Upper lobe of right lung (tissue), 1 donor: ENCODE results near the gene ABCC11. TPM values are rescaled to one million over a fixed set of nuclear protein-coding genes. Genes with fewer than 3 reads are reported as not detected.

Source experiments
- ATAC-seq: fragments of 200-7000 bp; cut with Tn5 transposase; one replicate; pipeline ENCODE4 v1.9.1; 2020; ENCODE audit warnings: mild to moderate bottlenecking, moderate library complexity
- DNase-seq: peaks from one replicate; pipeline ENCODE4 v3.0.0-alpha.2; 2020
- H3K27ac ChIP-seq: fragments of 200-600 bp; one replicate; pipeline ENCODE4 v1.8.0; 2022
- H3K27me3 ChIP-seq: fragments of 200-600 bp; one replicate; pipeline ENCODE4 v1.8.0; 2022; ENCODE audit warnings: mild to moderate bottlenecking
- H3K36me3 ChIP-seq: fragments of 200-600 bp; one replicate; pipeline ENCODE4 v1.8.0; 2022
- H3K4me1 ChIP-seq: fragments of 200-600 bp; one replicate; pipeline ENCODE4 v1.8.0; 2022
- H3K4me3 ChIP-seq: fragments of 200-600 bp; one replicate; pipeline ENCODE4 v1.8.0; 2022; ENCODE audit warnings: mild to moderate bottlenecking
- H3K9me3 ChIP-seq: fragments of 200-600 bp; one replicate; pipeline ENCODE4 v1.8.0; 2022
- intact Hi-C: fragments of 100-400 bp; cut with DNase I; formaldehyde crosslinking; loops from one replicate; pipeline ENCODE4 v1.11.0; 2022
- total RNA-seq: library from RNA; stranded (reverse); fragmentation: NEBNext Ultra II Directional; extraction: Animal tissue kit (Norgen Biotek cat#: 25700); gene quantifications from one replicate; pipeline ENCODE4 v1.2.1, GENCODE V29; 2021
- TF ChIP-seq, protein P1 (sequence below): fragments of 200-600 bp; IDR thresholded peaks from one replicate; pipeline ENCODE4 v1.8.0; 2022; ENCODE audit warnings: antibody characterized with exemption
- donor health status: DM: no; HTN: yes; CAD: no; lungs with severe emphysema.

ABCC11 gene
- total RNA-seq, 1 donor from 2014 or later: not detected

DNA sequence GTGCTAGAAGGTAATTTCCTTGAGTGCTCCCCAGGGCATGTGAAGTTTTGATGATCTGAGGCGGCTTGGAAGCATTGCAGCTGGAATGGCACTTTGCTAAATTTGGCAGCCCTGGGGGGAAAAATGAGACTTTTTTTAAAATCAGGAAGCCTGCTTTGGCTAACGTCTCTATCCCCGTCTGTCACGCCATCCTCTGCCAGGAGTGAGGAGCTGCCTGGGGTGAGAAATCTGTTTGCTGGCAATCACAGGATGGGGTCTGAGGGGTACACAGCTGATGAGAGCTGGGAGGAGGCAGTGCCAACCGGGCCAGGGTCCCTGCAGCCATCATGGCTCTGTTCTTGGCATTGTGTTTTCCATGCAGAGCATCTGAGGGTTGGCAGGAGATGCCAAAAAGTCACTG is 93.6 kb downstream of the ABCC11 start:
- DNase-seq (no peak), ATAC-seq (no peak)
- H3K9me3 ChIP-seq: no peaks in the 10 kb centered on the region
- no peaks in the 10 kb centered on the region for H3K36me3 ChIP-seq
- TF ChIP-seq, protein P1, sequence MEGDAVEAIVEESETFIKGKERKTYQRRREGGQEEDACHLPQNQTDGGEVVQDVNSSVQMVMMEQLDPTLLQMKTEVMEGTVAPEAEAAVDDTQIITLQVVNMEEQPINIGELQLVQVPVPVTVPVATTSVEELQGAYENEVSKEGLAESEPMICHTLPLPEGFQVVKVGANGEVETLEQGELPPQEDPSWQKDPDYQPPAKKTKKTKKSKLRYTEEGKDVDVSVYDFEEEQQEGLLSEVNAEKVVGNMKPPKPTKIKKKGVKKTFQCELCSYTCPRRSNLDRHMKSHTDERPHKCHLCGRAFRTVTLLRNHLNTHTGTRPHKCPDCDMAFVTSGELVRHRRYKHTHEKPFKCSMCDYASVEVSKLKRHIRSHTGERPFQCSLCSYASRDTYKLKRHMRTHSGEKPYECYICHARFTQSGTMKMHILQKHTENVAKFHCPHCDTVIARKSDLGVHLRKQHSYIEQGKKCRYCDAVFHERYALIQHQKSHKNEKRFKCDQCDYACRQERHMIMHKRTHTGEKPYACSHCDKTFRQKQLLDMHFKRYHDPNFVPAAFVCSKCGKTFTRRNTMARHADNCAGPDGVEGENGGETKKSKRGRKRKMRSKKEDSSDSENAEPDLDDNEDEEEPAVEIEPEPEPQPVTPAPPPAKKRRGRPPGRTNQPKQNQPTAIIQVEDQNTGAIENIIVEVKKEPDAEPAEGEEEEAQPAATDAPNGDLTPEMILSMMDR: no peak
- no peaks in the 10 kb centered on the region for H3K27me3 ChIP-seq
- intact Hi-C loops: no loop called here
- no peak overlapping the region for H3K4me3 ChIP-seq
- no peak overlapping the region for H3K27ac ChIP-seq
- peaks cover 8% of the 10 kb centered on the region for H3K4me1 ChIP-seq

DNA sequence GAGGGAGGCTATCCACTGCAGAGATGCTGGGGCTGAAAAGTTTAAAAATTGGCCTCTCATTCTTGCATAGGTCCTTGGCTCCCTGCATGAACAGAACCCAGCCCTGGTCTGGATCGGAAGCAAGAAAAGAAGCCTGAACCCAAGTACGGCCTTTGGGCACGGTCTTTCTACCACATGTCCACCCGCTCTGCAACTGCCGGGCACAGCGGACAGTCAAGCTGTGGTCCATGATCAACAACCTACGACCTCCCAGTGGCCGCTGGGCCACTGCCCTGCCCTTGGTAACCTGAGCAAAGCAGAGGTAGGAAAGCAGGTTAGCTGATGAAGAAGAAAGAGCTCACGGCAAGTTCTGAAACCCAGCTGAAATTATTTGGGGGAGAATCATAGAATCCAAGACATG is 95.1 kb downstream of the ABCC11 start:
- Histone ChIP-seq H3K4me1 (peaks cover 8% of the 10 kb centered on the region), H3K27ac (no peak overlapping the region), H3K9me3 (no peaks in the 10 kb centered on the region), H3K4me3 (no peak overlapping the region), H3K27me3 (no peaks in the 10 kb centered on the region), H3K36me3 (no peaks in the 10 kb centered on the region)
- DNase-seq: no peak
- ATAC-seq: no peak
- TF ChIP-seq, protein P1: no peak
- intact Hi-C loops: no loop called here

DNA sequence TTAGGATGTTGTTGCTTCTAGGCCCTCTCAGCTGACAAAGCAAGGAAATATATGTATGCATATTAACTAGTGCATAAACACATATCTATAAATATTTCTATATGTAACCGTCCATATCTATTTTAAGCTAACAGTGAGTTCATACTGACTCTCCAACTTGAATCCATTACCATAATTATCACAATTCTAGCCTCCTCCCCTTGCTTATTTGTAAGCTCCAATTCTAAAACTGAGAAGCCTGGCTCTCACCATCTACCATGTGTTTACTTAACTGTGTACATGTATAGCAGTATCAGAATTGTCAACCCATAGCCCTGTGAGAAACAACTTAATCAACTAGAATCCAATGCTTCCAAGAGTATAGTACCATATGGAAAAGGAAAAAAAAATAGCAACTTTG is 96.6 kb downstream of the ABCC11 start:
- H3K4me3 ChIP-seq: no peak overlapping the region
- no peaks in the 10 kb centered on the region for H3K27me3 ChIP-seq
- intact Hi-C loops: no loop called here
- no peaks in the 10 kb centered on the region for H3K9me3 ChIP-seq
- H3K36me3 ChIP-seq: no peaks in the 10 kb centered on the region
- ATAC-seq (no peak), DNase-seq (no peak)
- TF ChIP-seq, protein P1: no peak
- peaks cover 8% of the 10 kb centered on the region for H3K4me1 ChIP-seq
- H3K27ac ChIP-seq: no peak overlapping the region

GRCh38 chr16:48146710-48147109 is 100.6 kb downstream of the ABCC11 start:
- Histone ChIP-seq H3K27ac (no peak overlapping the region), H3K4me3 (no peak overlapping the region), H3K4me1 (no peaks in the 10 kb centered on the region), H3K9me3 (no peaks in the 10 kb centered on the region), H3K27me3 (no peaks in the 10 kb centered on the region), H3K36me3 (no peaks in the 10 kb centered on the region)
- ATAC-seq (no peak), DNase-seq (no peak)
- intact Hi-C loops: no loop called here
- TF ChIP-seq, protein P1: no peak

GRCh38 chr16:48146131-48146530 is 101.2 kb downstream of the ABCC11 start:
- H3K27me3 ChIP-seq: no peaks in the 10 kb centered on the region
- no peak overlapping the region for H3K4me3 ChIP-seq
- ATAC-seq: no peak
- H3K27ac ChIP-seq: no peak overlapping the region
- no peaks in the 10 kb centered on the region for H3K4me1 ChIP-seq
- TF ChIP-seq, protein P1: no peak
- intact Hi-C loops: no loop called here
- no peaks in the 10 kb centered on the region for H3K9me3 ChIP-seq
- DNase-seq: no peak
- H3K36me3 ChIP-seq: no peaks in the 10 kb centered on the region

DNA sequence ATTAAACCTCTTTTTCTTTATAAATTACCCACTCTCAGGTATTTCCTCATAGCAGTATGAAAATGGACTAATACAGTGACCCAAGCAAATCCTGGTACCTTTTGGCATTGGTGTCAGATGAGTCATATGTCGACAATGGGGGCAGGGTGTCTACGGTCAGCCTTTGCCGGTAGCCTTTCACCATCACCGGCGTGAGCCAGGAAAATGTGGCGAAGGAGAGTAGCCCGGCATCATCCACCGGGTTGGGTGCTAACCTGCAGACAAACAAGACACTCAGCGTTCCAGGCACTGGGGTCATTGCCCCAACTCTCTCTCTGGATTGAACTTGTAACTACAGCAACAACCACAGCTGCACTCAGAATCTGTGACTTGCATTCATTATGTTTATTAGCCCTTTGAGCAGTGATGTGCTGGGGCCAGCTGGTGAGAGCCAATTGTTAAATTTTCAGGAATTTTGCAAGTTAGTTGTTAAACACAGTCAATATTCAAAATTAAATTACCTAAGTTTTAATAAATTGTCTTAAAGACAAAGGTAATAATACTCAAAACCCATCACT is 103.4 kb downstream of the ABCC11 start:
- TF ChIP-seq, protein P1: no peak
- Histone ChIP-seq H3K27me3 (no peaks in the 10 kb centered on the region), H3K36me3 (no peaks in the 10 kb centered on the region), H3K4me1 (no peaks in the 10 kb centered on the region), H3K27ac (no peak overlapping the region), H3K4me3 (no peak overlapping the region), H3K9me3 (no peaks in the 10 kb centered on the region)
- no peak for ATAC-seq
- no peak for DNase-seq
- intact Hi-C loops: no loop called here
